HCT116 (cell line): ENCODE results near the gene ELF2.

Source experiments
- ATF3 ChIP-seq: IDR thresholded peaks from 2 replicates; pipeline ENCODE4 v1.6.1; 2012
- CBX3 ChIP-seq: IDR thresholded peaks from 2 replicates; pipeline ENCODE4 v1.6.1; 2012; ENCODE audit warnings: low read depth
- RAD21 ChIP-seq: IDR thresholded peaks from 2 replicates; pipeline ENCODE4 v1.6.1; 2012; ENCODE audit warnings: low read depth, mild to moderate bottlenecking

- TF ChIP-seq RAD21 (no peak), ATF3 (no peak), CBX3 (no peak)
These were observed 68.4 kb downstream of the ELF2 start for GRCh38 chr4:139108567-139109128.
